Right lobe of liver (tissue), 6 donors: ENCODE data around the gene COX7A2L. TPM values are rescaled to one million over a fixed set of nuclear protein-coding genes. Genes with fewer than 3 reads are reported as not detected.
A peak's percentile ranks its signal among the peaks of the same experiment; 100 is the strongest.
"Not testable (repeated sequence)": the region's sequence is repeated elsewhere in the genome, so short reads cannot be mapped to it uniquely, and the experiment has no call there.

Experiments used
- ATAC-seq, 4 donors: fragments of 200-7000 bp; cut with Tn5 transposase; one replicate each; pipeline ENCODE4 v1.9.1; 2020; ENCODE audit warnings: mild to moderate bottlenecking in 4 of 4, moderate library complexity in 4 of 4
- DNase-seq, 3 donors: peaks; one replicate each; pipeline ENCODE4 v3.0.0-alpha.2; 2020
- H3K27ac ChIP-seq, 3 donors: fragments of 200-600 bp; one replicate each; pipeline ENCODE4 v1.8.0; 2022
- H3K27me3 ChIP-seq, 2 donors: fragments of 200-600 bp; one replicate each; pipeline ENCODE4 v1.8.0; 2022
- H3K36me3 ChIP-seq, 4 donors: fragments of 200-600 bp; sonication (generic) in 1 of 4; one replicate each; pipeline versions ENCODE4 v1.5.1 to v1.8.0; 2017 to 2022; ENCODE audit warnings: control low read depth in 1 of 4
- H3K4me1 ChIP-seq, 4 donors: fragments of 200-600 bp; sonication (generic) in 1 of 4; one replicate each; pipeline versions ENCODE4 v1.5.1 to v1.8.0; 2017 to 2022; ENCODE audit warnings: control low read depth in 1 of 4
- H3K4me3 ChIP-seq, 3 donors: fragments of 200-600 bp; one replicate each; pipeline ENCODE4 v1.8.0; 2022
- H3K9me3 ChIP-seq, 4 donors: fragments of 200-600 bp; sonication (generic) in 1 of 4; one replicate each; pipeline versions ENCODE4 v1.5.1 to v1.8.0; 2017 to 2022; ENCODE audit warnings: control low read depth in 1 of 4
- POLR2A ChIP-seq: fragments of 450-650 bp; IDR thresholded peaks from one replicate; pipeline ENCODE4 v1.6.1; 2017; ENCODE audit warnings: antibody characterized with exemption, mild to moderate bottlenecking
- WGBS: methylation state at CpG from one replicate; pipeline ENCODE4 v1.1.6; 2018; ENCODE audit warnings: low coverage, low lambda C conversion rate; ENCODE audit not compliant: insufficient coverage; ENCODE audit errors: missing lambda C conversion rate; 5-methylcytosine and 5-hydroxymethylcytosine counted together
- intact Hi-C, 2 donors: fragments of 100-400 bp; cut with DNase I; formaldehyde crosslinking; loops; one replicate each; pipeline versions ENCODE4 v1.11.2 to v1.14.1; 2022
- total RNA-seq, 6 experiments: library from RNA; depleted of rRNA in 2 of 6; stranded (reverse); fragments of >200 nt in 2 of 6; fragmentation: NEBNext Ultra II Directional in 3 of 6; extraction: Animal tissue kit (Norgen Biotek cat#: 25700) in 3 of 6; gene quantifications; one replicate each; pipeline versions ENCODE4 v1.1.0 to v1.2.4, GENCODE V29; 2016 to 2023
- TF ChIP-seq, protein P1 (sequence below), 4 donors: fragments of 200-600 bp in 3 of 4; fragments of 450-650 bp in 1 of 4; IDR thresholded peaks; one replicate each; pipeline versions ENCODE4 v1.5.1 to v1.8.0; 2016 to 2022; ENCODE audit warnings: antibody characterized with exemption in 4 of 4, mild to moderate bottlenecking in 2 of 4
- donor health status: DM: no; HTN: yes; CAD: no.
- donor health status: DM: no; HTN: no; CAD: no.
- donor health status: DM: no; HTN: no; CAD: no.
- donor health status: DM: no; HTN: yes; CAD: no.
- donor health status: DM: no; HTN: yes; CAD: no.

Gene COX7A2L
- total RNA-seq, 6 experiments from 2014 or later, result 37.5 to 97.0 (median 57.6) TPM

DNA sequence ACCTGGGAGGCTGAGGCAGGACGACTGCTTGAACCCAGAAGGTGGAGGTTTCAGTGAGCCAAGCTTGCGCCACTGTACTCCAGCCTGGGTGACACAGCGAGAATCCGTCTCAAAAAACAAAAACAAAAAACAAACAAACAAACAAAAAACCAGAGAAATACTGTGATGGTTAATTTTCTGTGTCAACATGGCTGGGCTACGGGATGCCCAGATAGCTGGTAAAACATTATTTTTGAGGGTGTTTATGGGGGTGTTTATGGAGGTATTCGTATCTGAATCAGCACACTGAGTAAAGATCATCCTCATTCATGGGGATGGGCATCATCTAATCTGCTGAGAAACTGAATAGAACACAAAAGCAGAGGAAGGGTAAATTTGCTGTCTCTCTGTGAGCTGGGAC, 40.8 kb upstream of the COX7A2L start:
- no peaks in the 10 kb centered on the region for H3K4me1 ChIP-seq
- DNase-seq, result no peak
- no peak overlapping the region for H3K27ac ChIP-seq
- no peaks in the 10 kb centered on the region for H3K36me3 ChIP-seq
- intact Hi-C loops, result no loop called here
- no peak overlapping the region for H3K4me3 ChIP-seq
- no peaks in the 10 kb centered on the region for H3K27me3 ChIP-seq
- no peaks in the 10 kb centered on the region for H3K9me3 ChIP-seq
- WGBS, result 89% methylated on average over 5 of the region's 6 CpGs
- no peak for TF ChIP-seq POLR2A
- TF ChIP-seq, protein P1, sequence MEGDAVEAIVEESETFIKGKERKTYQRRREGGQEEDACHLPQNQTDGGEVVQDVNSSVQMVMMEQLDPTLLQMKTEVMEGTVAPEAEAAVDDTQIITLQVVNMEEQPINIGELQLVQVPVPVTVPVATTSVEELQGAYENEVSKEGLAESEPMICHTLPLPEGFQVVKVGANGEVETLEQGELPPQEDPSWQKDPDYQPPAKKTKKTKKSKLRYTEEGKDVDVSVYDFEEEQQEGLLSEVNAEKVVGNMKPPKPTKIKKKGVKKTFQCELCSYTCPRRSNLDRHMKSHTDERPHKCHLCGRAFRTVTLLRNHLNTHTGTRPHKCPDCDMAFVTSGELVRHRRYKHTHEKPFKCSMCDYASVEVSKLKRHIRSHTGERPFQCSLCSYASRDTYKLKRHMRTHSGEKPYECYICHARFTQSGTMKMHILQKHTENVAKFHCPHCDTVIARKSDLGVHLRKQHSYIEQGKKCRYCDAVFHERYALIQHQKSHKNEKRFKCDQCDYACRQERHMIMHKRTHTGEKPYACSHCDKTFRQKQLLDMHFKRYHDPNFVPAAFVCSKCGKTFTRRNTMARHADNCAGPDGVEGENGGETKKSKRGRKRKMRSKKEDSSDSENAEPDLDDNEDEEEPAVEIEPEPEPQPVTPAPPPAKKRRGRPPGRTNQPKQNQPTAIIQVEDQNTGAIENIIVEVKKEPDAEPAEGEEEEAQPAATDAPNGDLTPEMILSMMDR (IDR thresholded peaks at IDR 0.05), result no peak
- ATAC-seq, result no peak

DNA sequence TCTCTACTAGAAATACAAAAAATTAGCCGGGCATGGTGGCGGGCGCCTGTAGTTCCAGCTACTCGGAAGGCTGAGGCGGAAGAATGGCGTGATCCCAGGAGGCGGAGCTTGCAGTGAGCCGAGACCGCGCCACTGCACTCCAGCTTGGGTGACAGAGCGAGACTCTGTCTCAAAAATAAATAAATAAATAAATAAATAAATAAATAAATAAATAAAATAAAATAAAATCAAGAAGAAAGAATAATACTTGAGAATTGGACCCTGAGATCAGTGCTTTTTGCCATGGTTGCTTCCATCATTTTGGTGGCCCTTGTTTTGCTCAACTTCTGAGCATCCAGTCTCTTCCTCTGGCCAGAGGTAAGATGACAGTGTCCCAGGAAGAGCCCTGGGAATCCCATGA, 37.0 kb upstream of the COX7A2L start:
- DNase-seq, H3K4me3 ChIP-seq, H3K9me3 ChIP-seq, H3K27me3 ChIP-seq, H3K27ac ChIP-seq, ATAC-seq, H3K4me1 ChIP-seq, intact Hi-C loops, H3K36me3 ChIP-seq: not testable (repeated sequence)
- WGBS, result 91% methylated on average over 10 of the region's 11 CpGs

DNA sequence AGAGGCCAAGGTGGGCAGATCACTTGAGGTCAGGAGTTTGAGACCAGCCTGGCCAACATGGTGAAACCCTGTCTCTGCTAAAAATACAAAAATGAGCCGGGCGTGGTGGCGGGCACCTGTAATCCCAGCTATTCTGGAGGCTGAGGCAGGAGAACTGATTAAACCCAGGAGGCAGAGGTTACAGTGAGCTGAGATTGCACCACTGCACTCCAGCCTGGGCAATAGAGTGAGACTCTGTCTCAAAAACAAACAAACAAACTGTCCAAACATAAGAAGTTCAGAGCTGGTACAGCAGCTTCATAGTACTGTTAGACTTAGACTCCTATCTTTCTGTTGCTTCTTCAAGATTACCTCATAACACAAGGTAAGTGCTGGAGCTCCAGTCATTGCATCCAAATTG, 32.3 kb upstream of the COX7A2L start:
- H3K9me3 ChIP-seq, H3K27ac ChIP-seq, H3K36me3 ChIP-seq, DNase-seq, H3K4me1 ChIP-seq, H3K27me3 ChIP-seq, H3K4me3 ChIP-seq, intact Hi-C loops, ATAC-seq: not testable (repeated sequence)
- WGBS, result 100% methylated on average over 3 of the region's 3 CpGs

DNA sequence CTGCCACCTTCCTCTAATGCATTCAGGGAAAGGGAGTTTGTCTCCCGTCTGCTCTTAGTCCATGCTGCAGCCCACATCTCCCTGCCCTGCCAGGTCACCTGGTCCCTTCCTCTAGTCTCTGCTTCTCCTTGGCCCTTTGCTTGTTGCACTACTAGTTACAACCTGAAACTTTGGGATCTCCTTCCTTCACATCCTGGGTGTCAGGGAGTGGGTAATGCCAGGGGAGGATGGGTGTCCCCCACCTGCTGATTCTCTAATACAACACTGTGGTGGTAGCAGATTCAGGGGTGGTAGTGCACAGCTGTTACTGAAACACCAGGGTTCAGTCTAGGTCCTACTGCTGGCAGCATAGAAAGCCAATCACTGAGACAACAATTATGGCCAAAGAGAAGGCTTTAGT, 31.2 kb upstream of the COX7A2L start:
- Histone ChIP-seq H3K27me3 (no peaks in the 10 kb centered on the region), H3K27ac (no peak overlapping the region), H3K9me3 (no peaks in the 10 kb centered on the region), H3K36me3 (no peaks in the 10 kb centered on the region), H3K4me3 (no peak overlapping the region), H3K4me1 (no peaks in the 10 kb centered on the region)
- TF ChIP-seq POLR2A, result no peak
- TF ChIP-seq, protein P1 (IDR thresholded peaks at IDR 0.05), result no peak
- intact Hi-C loops, result no loop called here
- WGBS, result 80% methylated on average over 1 of the region's 1 CpG
- DNase-seq, result no peak
- no peak for ATAC-seq

DNA sequence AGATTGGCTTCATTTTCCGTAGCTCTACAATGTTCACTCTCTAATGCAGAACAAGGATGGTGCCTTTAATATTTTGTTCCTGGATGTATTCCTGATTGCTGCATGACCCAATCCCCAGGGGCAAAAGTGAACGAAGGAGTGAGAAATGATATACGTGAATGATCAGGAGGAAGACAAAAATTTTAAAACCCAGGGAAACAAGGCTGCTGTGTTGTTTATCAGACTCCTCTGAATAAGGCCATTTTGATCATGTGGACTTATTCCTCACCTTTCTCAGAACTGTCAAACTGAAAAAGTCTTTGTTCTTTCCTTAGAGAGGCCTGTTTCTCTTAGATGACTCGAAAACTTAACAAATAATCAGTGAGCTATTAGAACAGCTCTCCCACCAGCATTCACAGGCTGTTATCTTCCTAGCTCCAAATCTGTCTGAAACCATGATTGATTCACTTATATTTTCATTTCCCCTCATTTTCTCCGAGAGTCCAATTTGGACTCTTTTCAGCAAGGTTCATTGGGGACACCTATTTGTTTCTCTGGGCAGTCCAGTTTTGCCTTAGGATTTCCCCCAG, 29.5 kb upstream of the COX7A2L start:
- H3K36me3 ChIP-seq, result no peaks in the 10 kb centered on the region
- H3K27ac ChIP-seq, result no peak overlapping the region
- intact Hi-C loops, result no loop called here
- no peak overlapping the region for H3K4me3 ChIP-seq
- H3K9me3 ChIP-seq, result no peaks in the 10 kb centered on the region
- ATAC-seq (no peak), DNase-seq (no peak)
- no peaks in the 10 kb centered on the region for H3K4me1 ChIP-seq
- H3K27me3 ChIP-seq, result no peaks in the 10 kb centered on the region
- no peak for TF ChIP-seq POLR2A
- TF ChIP-seq, protein P1 (IDR thresholded peaks at IDR 0.05), result no peak
- 78% methylated on average over 5 of the region's 5 CpGs for WGBS

DNA sequence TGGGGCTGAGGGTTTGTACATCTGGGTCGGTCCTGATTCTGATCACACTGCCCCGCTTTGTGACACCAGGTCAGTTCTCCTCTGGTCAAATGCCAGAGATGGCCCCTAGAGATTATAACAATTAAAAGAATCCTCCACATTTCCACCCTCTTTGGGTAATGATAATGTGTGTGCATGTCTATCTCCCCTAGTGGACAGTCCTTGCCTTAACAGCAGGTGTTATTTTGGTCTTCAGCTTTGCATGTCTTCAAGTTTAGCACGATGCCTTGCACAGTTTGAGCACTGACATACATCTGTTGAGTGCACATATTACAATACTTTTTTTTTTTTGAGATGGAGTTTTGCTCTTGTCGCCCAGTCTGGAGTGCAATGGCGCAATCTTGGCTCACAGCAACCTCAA, 25.7 kb upstream of the COX7A2L start:
- 96% methylated on average over 3 of the region's 5 CpGs for WGBS
- no peak for DNase-seq

More for the DNA sequence above, 25.7 kb upstream of the COX7A2L start:
- no peak for ATAC-seq
- Histone ChIP-seq H3K4me1 (no peaks in the 10 kb centered on the region), H3K4me3 (no peak overlapping the region), H3K9me3 (no peaks in the 10 kb centered on the region), H3K27ac (no peak overlapping the region), H3K36me3 (no peaks in the 10 kb centered on the region), H3K27me3 (no peaks in the 10 kb centered on the region)
- no peak for TF ChIP-seq POLR2A
- TF ChIP-seq, protein P1 (IDR thresholded peaks at IDR 0.05), result peak in 1 of 4 donors; percentile 20
- intact Hi-C loops, result no loop called here
